ENCODE results near the gene MARCHF10.

DNA sequence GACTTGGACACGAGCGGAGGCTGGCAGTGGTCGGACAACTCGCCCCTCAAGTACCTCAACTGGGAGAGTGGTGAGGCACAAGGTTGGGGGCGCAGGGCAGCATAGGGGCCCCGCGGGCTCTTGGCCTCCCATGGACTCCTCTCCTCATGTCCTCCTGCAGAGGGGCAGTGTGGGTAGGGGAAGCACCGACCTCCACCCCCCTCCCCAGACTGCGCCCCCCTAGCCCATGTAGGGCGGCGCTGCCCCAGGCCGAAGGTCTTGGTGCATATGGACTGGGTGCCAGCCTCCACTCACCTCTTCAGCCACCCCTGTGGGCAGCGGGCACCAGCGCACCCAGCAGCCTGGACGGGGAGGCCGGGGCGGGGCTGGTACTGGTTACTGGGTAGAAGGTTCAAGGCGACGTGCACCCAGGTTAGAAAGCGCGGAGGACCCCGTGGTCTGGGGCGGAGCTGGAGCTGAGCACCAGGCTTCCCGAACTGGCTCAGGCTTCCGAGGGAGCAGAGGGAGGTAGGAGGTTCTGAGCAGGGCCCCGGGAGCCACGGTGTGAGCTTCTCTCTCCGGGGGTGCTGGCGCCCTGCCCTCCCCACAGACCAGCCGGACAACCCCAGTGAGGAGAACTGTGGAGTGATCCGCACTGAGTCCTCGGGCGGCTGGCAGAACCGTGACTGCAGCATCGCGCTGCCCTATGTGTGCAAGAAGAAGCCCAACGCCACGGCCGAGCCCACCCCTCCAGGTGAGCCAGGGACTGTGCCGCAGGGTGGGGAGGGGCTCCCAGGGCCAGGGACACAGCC, 141.1 kb downstream of the MARCHF10 start:
- TF ChIP-seq, protein P1, sequence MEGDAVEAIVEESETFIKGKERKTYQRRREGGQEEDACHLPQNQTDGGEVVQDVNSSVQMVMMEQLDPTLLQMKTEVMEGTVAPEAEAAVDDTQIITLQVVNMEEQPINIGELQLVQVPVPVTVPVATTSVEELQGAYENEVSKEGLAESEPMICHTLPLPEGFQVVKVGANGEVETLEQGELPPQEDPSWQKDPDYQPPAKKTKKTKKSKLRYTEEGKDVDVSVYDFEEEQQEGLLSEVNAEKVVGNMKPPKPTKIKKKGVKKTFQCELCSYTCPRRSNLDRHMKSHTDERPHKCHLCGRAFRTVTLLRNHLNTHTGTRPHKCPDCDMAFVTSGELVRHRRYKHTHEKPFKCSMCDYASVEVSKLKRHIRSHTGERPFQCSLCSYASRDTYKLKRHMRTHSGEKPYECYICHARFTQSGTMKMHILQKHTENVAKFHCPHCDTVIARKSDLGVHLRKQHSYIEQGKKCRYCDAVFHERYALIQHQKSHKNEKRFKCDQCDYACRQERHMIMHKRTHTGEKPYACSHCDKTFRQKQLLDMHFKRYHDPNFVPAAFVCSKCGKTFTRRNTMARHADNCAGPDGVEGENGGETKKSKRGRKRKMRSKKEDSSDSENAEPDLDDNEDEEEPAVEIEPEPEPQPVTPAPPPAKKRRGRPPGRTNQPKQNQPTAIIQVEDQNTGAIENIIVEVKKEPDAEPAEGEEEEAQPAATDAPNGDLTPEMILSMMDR (IDR thresholded peaks at IDR 0.05): no peak
- TF ChIP-seq POLR2AphosphoS5 (IDR thresholded peaks at IDR 0.05): no peak
